Right lobe of liver (tissue), 6 donors: ENCODE data around the gene MYRFL. TPM values are rescaled to one million over a fixed set of nuclear protein-coding genes. Genes with fewer than 3 reads are reported as not detected.

ENCODE experiments used
- ATAC-seq, 4 donors: fragments of 200-7000 bp; cut with Tn5 transposase; one replicate each; pipeline ENCODE4 v1.9.1; 2020; ENCODE audit warnings: mild to moderate bottlenecking in 4 of 4, moderate library complexity in 4 of 4
- DNase-seq, 3 donors: peaks; one replicate each; pipeline ENCODE4 v3.0.0-alpha.2; 2020
- H3K27ac ChIP-seq, 3 donors: fragments of 200-600 bp; one replicate each; pipeline ENCODE4 v1.8.0; 2022
- H3K27me3 ChIP-seq, 2 donors: fragments of 200-600 bp; one replicate each; pipeline ENCODE4 v1.8.0; 2022
- H3K36me3 ChIP-seq, 4 donors: fragments of 200-600 bp; sonication (generic) in 1 of 4; one replicate each; pipeline versions ENCODE4 v1.5.1 to v1.8.0; 2017 to 2022; ENCODE audit warnings: control low read depth in 1 of 4
- H3K4me1 ChIP-seq, 4 donors: fragments of 200-600 bp; sonication (generic) in 1 of 4; one replicate each; pipeline versions ENCODE4 v1.5.1 to v1.8.0; 2017 to 2022; ENCODE audit warnings: control low read depth in 1 of 4
- H3K4me3 ChIP-seq, 3 donors: fragments of 200-600 bp; one replicate each; pipeline ENCODE4 v1.8.0; 2022
- H3K9me3 ChIP-seq, 4 donors: fragments of 200-600 bp; sonication (generic) in 1 of 4; one replicate each; pipeline versions ENCODE4 v1.5.1 to v1.8.0; 2017 to 2022; ENCODE audit warnings: control low read depth in 1 of 4
- CTCF ChIP-seq, 4 donors: fragments of 200-600 bp in 3 of 4; fragments of 450-650 bp in 1 of 4; IDR thresholded peaks; one replicate each; pipeline versions ENCODE4 v1.5.1 to v1.8.0; 2016 to 2022; ENCODE audit warnings: antibody characterized with exemption in 4 of 4, mild to moderate bottlenecking in 2 of 4
- POLR2A ChIP-seq: fragments of 450-650 bp; IDR thresholded peaks from one replicate; pipeline ENCODE4 v1.6.1; 2017; ENCODE audit warnings: antibody characterized with exemption, mild to moderate bottlenecking
- WGBS: methylation state at CpG from one replicate; pipeline ENCODE4 v1.1.6; 2018; ENCODE audit warnings: low coverage, low lambda C conversion rate; ENCODE audit not compliant: insufficient coverage; ENCODE audit errors: missing lambda C conversion rate; 5-methylcytosine and 5-hydroxymethylcytosine counted together
- intact Hi-C, 2 donors: fragments of 100-400 bp; cut with DNase I; formaldehyde crosslinking; loops; one replicate each; pipeline versions ENCODE4 v1.11.2 to v1.14.1; 2022
- total RNA-seq, 6 experiments: library from RNA; depleted of rRNA in 2 of 6; stranded (reverse); fragments of >200 nt in 2 of 6; fragmentation: NEBNext Ultra II Directional in 3 of 6; extraction: Animal tissue kit (Norgen Biotek cat#: 25700) in 3 of 6; gene quantifications; one replicate each; pipeline versions ENCODE4 v1.1.0 to v1.2.4, GENCODE V29; 2016 to 2023
- donor health status: DM: no; HTN: yes; CAD: no.
- donor health status: DM: no; HTN: no; CAD: no.
- donor health status: DM: no; HTN: no; CAD: no.
- donor health status: DM: no; HTN: yes; CAD: no.
- donor health status: DM: no; HTN: yes; CAD: no.

Gene MYRFL
- total RNA-seq, 6 experiments from 2014 or later, result 0.11 to 0.21 (median 0.17) TPM; not detected in 2

- Histone ChIP-seq H3K4me1 (peaks cover 0 to 4% (median 0%) of the 10 kb centered on the region in 4 donors), H3K9me3 (no peaks in the 10 kb centered on the region), H3K36me3 (no peaks in the 10 kb centered on the region), H3K27me3 (no peaks in the 10 kb centered on the region), H3K4me3 (no peak overlapping the region), H3K27ac (no peak overlapping the region)
- DNase-seq (peak; percentile 61 to 74 (median 63)), ATAC-seq (peak; percentile 97 to 99 (median 98))
- intact Hi-C loops, result no loop called here
- TF ChIP-seq POLR2A (no peak), CTCF (IDR thresholded peaks at IDR 0.05) (peak; percentile 84 to 94 (median 92))
- WGBS, result 21% methylated on average over 21 of the region's 23 CpGs
These were observed 54.3 kb downstream of the MYRFL start for GRCh38 chr12:69879007-69879960.

- Histone ChIP-seq H3K36me3 (no peaks in the 10 kb centered on the region), H3K27me3 (no peaks in the 10 kb centered on the region), H3K4me3 (no peak overlapping the region), H3K4me1 (peaks cover 0 to 4% (median 0%) of the 10 kb centered on the region in 4 donors), H3K9me3 (no peaks in the 10 kb centered on the region), H3K27ac (no peak overlapping the region)
- TF ChIP-seq POLR2A (no peak), CTCF (IDR thresholded peaks at IDR 0.05) (no peak)
- intact Hi-C loops, result loop anchor here in 1 of 2 donors (10.0 kb wide), 1 partner anchor 694 kb away; no protein-coding TSS in a partner anchor
- WGBS, result 81% methylated on average over 2 of the region's 4 CpGs
- no peak for DNase-seq
- ATAC-seq, result no peak
These were observed 55.5 kb downstream of the MYRFL start for GRCh38 chr12:69880571-69880970.

GRCh38 chr12:69881771-69882170 is 56.7 kb downstream of the MYRFL start:
- Histone ChIP-seq H3K4me1 (peaks cover 0 to 4% (median 0%) of the 10 kb centered on the region in 4 donors), H3K36me3 (no peaks in the 10 kb centered on the region), H3K9me3 (no peaks in the 10 kb centered on the region), H3K4me3 (no peak overlapping the region), H3K27ac (no peak overlapping the region), H3K27me3 (no peaks in the 10 kb centered on the region)
- no peak for ATAC-seq
- DNase-seq, result no peak
- TF ChIP-seq POLR2A, result no peak
- no peak for TF ChIP-seq CTCF (IDR thresholded peaks at IDR 0.05)
- intact Hi-C loops, result loop anchor here in 1 of 2 donors (10.0 kb wide), 1 partner anchor 693 kb away; no protein-coding TSS in a partner anchor
- 51% methylated on average over 3 of the region's 3 CpGs for WGBS

- no peaks in the 10 kb centered on the region for H3K27me3 ChIP-seq
- intact Hi-C loops, result loop anchor here in 1 of 2 donors (10.0 kb wide), 1 partner anchor 690 kb away; no protein-coding TSS in a partner anchor
- H3K36me3 ChIP-seq, result no peaks in the 10 kb centered on the region
- H3K4me1 ChIP-seq, result no peaks in the 10 kb centered on the region
- DNase-seq (no peak), ATAC-seq (peak; percentile 46 to 64 (median 56))
- no peaks in the 10 kb centered on the region for H3K9me3 ChIP-seq
- TF ChIP-seq CTCF (IDR thresholded peaks at IDR 0.05) (no peak), POLR2A (no peak)
- no peak overlapping the region for H3K4me3 ChIP-seq
- WGBS, result 23% methylated on average over 2 of the region's 2 CpGs
- H3K27ac ChIP-seq, result no peak overlapping the region
These were observed 59.4 kb downstream of the MYRFL start for GRCh38 chr12:69884386-69884785.
